Astrocyte (in vitro differentiated cells and primary cell): Measurements from ENCODE around the gene LIMS2. TPM values are rescaled to one million over a fixed set of nuclear protein-coding genes. Genes with fewer than 3 reads are reported as not detected.

Experiments used
- DNase-seq: peaks from one replicate; pipeline ENCODE4 v3.0.0-alpha.2; 2010; ENCODE audit warnings: low read depth
- FAIRE-seq: peaks from 2 replicates; lab custom pipeline; 2011; peaks lifted over from hg19 to GRCh38; lab: Jason Lieb, UNC
- H2AFZ ChIP-seq: 2 replicates; pipeline ENCODE4 v1.6.0; 2012; ENCODE audit warnings: low read depth, low read length, inconsistent platforms
- H3K27ac ChIP-seq: 2 replicates; pipeline ENCODE4 v1.5.1; 2011; ENCODE audit warnings: low read depth, low read length, inconsistent platforms
- H3K27me3 ChIP-seq: 2 replicates; pipeline ENCODE4 v1.6.0; 2011; ENCODE audit warnings: low read length, inconsistent platforms; ENCODE audit not compliant: insufficient read depth
- H3K36me3 ChIP-seq: 2 replicates; pipeline ENCODE4 v1.5.1; 2011; ENCODE audit warnings: low read length, inconsistent platforms; ENCODE audit not compliant: insufficient read depth
- H3K4me1 ChIP-seq: 2 replicates; pipeline ENCODE4 v1.5.1; 2011; ENCODE audit warnings: low read length, inconsistent platforms; ENCODE audit not compliant: insufficient read depth
- H3K4me2 ChIP-seq: 2 replicates; pipeline ENCODE4 v1.6.0; 2012; ENCODE audit warnings: low read length, inconsistent platforms
- H3K4me3 ChIP-seq: 2 replicates; pipeline ENCODE4 v1.5.1; 2011; ENCODE audit warnings: low read depth, mild to moderate bottlenecking, low read length, inconsistent platforms; ENCODE audit not compliant: insufficient read depth
- H3K79me2 ChIP-seq: 2 replicates; pipeline ENCODE4 v1.6.0; 2012; ENCODE audit warnings: mild to moderate bottlenecking, low read length, inconsistent platforms; ENCODE audit not compliant: insufficient read depth
- H3K9ac ChIP-seq: 2 replicates; pipeline ENCODE4 v1.6.0; 2012; ENCODE audit warnings: mild to moderate bottlenecking, low read length, inconsistent platforms
- H3K9me3 ChIP-seq: 2 replicates; pipeline ENCODE4 v1.5.1; 2012; ENCODE audit warnings: low read depth, mild to moderate bottlenecking, low read length, inconsistent platforms; ENCODE audit not compliant: insufficient read depth
- H4K20me1 ChIP-seq: 2 replicates; pipeline ENCODE4 v1.6.0; 2012; ENCODE audit warnings: low read length, inconsistent platforms; ENCODE audit not compliant: insufficient read depth
- H3K27ac Mint-ChIP-seq: one replicate; pipeline ENCODE4 v1.8.0; 2021; ENCODE audit warnings: mild to moderate bottlenecking, mixed read lengths; ENCODE audit not compliant: unreplicated experiment
- H3K27me3 Mint-ChIP-seq: one replicate; pipeline ENCODE4 v1.8.0; 2021; ENCODE audit warnings: low read depth, mixed read lengths; ENCODE audit not compliant: unreplicated experiment
- H3K36me3 Mint-ChIP-seq: one replicate; pipeline ENCODE4 v1.8.0; 2021; ENCODE audit warnings: low read depth, mixed read lengths; ENCODE audit not compliant: unreplicated experiment
- H3K4me1 Mint-ChIP-seq: one replicate; pipeline ENCODE4 v1.8.0; 2021; ENCODE audit warnings: low read depth, mixed read lengths; ENCODE audit not compliant: unreplicated experiment
- H3K4me3 Mint-ChIP-seq: one replicate; pipeline ENCODE4 v1.8.0; 2021; ENCODE audit warnings: mild to moderate bottlenecking, moderate library complexity, mixed read lengths; ENCODE audit not compliant: unreplicated experiment
- H3K9me3 Mint-ChIP-seq: one replicate; pipeline ENCODE4 v1.8.0; 2021; ENCODE audit warnings: mild to moderate bottlenecking, mixed read lengths; ENCODE audit not compliant: unreplicated experiment
- CTCF ChIP-seq: IDR thresholded peaks from 2 replicates; pipeline ENCODE4 v1.5.1; 2011; ENCODE audit warnings: low read depth, mild to moderate bottlenecking, inconsistent platforms, low read length, moderate library complexity; ENCODE audit not compliant: insufficient read depth
- EZH2 ChIP-seq: IDR thresholded peaks from 2 replicates; pipeline ENCODE4 v1.6.1; 2012; ENCODE audit warnings: mild to moderate bottlenecking, low read length, inconsistent platforms; ENCODE audit not compliant: insufficient read depth
- total RNA-seq: library from RNA; stranded (reverse); gene quantifications from 2 replicates; pipeline ENCODE4 v1.2.1, GENCODE V29; 2021

LIMS2 gene
- total RNA-seq, 1 donor from 2014 or later, result 73.3 TPM

- Histone ChIP-seq H3K27ac (no peak overlapping the region), H3K4me3 (no peak overlapping the region), H2AFZ (no peak overlapping the region), H3K27me3 (no peaks in the 10 kb centered on the region), H4K20me1 (no peaks in the 10 kb centered on the region), H3K4me1 (peaks cover 3% of the 10 kb centered on the region), H3K79me2 (no peaks in the 10 kb centered on the region), H3K4me2 (no peak overlapping the region), H3K36me3 (no peaks in the 10 kb centered on the region), H3K9ac (no peak overlapping the region), H3K9me3 (no peaks in the 10 kb centered on the region)
- no peak for DNase-seq
- Mint-ChIP-seq H3K27ac (no peak overlapping the region), H3K36me3 (peaks cover 11% of the 10 kb centered on the region), H3K4me1 (peaks cover 3% of the 10 kb centered on the region), H3K27me3 (no peaks in the 10 kb centered on the region), H3K9me3 (peaks cover 15% of the 10 kb centered on the region), H3K4me3 (no peak overlapping the region)
- no peak for TF ChIP-seq CTCF
- TF ChIP-seq EZH2, result no peak
- no peak for FAIRE-seq
Measured at GRCh38 chr2:127694986-127695385, 19.7 kb upstream of the LIMS2 start.

- DNase-seq (no peak), FAIRE-seq (no peak)
- Histone ChIP-seq H3K27ac (no peak overlapping the region), H3K4me1 (no peaks in the 10 kb centered on the region), H3K9me3 (peaks cover 3% of the 10 kb centered on the region), H4K20me1 (no peaks in the 10 kb centered on the region), H3K4me3 (no peak overlapping the region), H3K27me3 (no peaks in the 10 kb centered on the region), H2AFZ (no peak overlapping the region), H3K36me3 (no peaks in the 10 kb centered on the region), H3K9ac (no peak overlapping the region), H3K4me2 (no peak overlapping the region), H3K79me2 (no peaks in the 10 kb centered on the region)
- H3K4me1 Mint-ChIP-seq, result peaks cover 5% of the 10 kb centered on the region
- no peaks in the 10 kb centered on the region for H3K27me3 Mint-ChIP-seq
- no peak overlapping the region for H3K4me3 Mint-ChIP-seq
- TF ChIP-seq CTCF, result no peak
- TF ChIP-seq EZH2, result no peak
- H3K36me3 Mint-ChIP-seq, result peaks cover 5% of the 10 kb centered on the region
- peaks cover 20% of the 10 kb centered on the region for H3K9me3 Mint-ChIP-seq
- H3K27ac Mint-ChIP-seq, result no peak overlapping the region
Measured at GRCh38 chr2:127690696-127691095, 15.4 kb upstream of the LIMS2 start.

- no peak overlapping the region for H3K27ac ChIP-seq
- no peak overlapping the region for H3K4me2 ChIP-seq
- H3K79me2 ChIP-seq, result no peaks in the 10 kb centered on the region
- TF ChIP-seq EZH2 (no peak), CTCF (no peak)
- no peaks in the 10 kb centered on the region for H3K27me3 ChIP-seq
- peaks cover 20% of the 10 kb centered on the region for H3K9me3 Mint-ChIP-seq
- no peak overlapping the region for H3K4me3 ChIP-seq
- no peak overlapping the region for H3K9ac ChIP-seq
- H3K4me1 Mint-ChIP-seq, result peaks cover 18% of the 10 kb centered on the region
- no peak for FAIRE-seq
- H3K36me3 Mint-ChIP-seq, result peaks cover 5% of the 10 kb centered on the region
- no peak for DNase-seq
- no peak overlapping the region for H3K27ac Mint-ChIP-seq
- H4K20me1 ChIP-seq, result no peaks in the 10 kb centered on the region
- H3K4me1 ChIP-seq, result no peaks in the 10 kb centered on the region
- no peak overlapping the region for H3K4me3 Mint-ChIP-seq
- H3K27me3 Mint-ChIP-seq, result no peaks in the 10 kb centered on the region
- no peaks in the 10 kb centered on the region for H3K36me3 ChIP-seq
- H3K9me3 ChIP-seq, result peaks cover 3% of the 10 kb centered on the region
- H2AFZ ChIP-seq, result no peak overlapping the region
Measured at GRCh38 chr2:127688405-127688804, 13.1 kb upstream of the LIMS2 start.
